K562 (cell line): ENCODE results near the gene TAF4. TPM values are rescaled to one million over a fixed set of nuclear protein-coding genes. Genes with fewer than 3 reads are reported as not detected.
A peak's percentile ranks its signal among the peaks of the same experiment; 100 is the strongest.

Experiments used
- ATAC-seq: fragments of 200-7000 bp; cut with Tn5 transposase; 3 replicates; pipeline ENCODE4 v1.9.1; 2020; ENCODE audit warnings: moderate library complexity
- BruUV-seq: library from RNA; stranded (reverse); fragments of 400-500 nt; replicated peaks from 2 replicates; lab custom pipeline; 2021; lab: Mats Ljungman, UMichigan
- CTCF ChIA-PET: fragments of 300-600 bp; formaldehyde crosslinking; extraction: SDS; loops from one replicate; lab custom pipeline; 2021; ENCODE audit warnings: low intra/inter-chr PET ratio; lab: Yijun Ruan, JAX
- POLR2A ChIA-PET: fragments of 300-600, 350-650 bp; sonication (Branson Sonifier 250); formaldehyde crosslinking; extraction: SDS; loops from one replicate; lab custom pipeline; 2021; ENCODE audit warnings: antibody characterized with exemption, inconsistent platforms; lab: Yijun Ruan, JAX
- DNase-seq, 4 experiments: peaks; one replicate each; pipeline versions ENCODE4 v3.0.0 to v3.0.0-alpha.2; 2011 to 2018; ENCODE audit warnings: low spot score in 3 of 4, mixed read lengths in 3 of 4; ENCODE audit errors: extremely low read depth in 1 of 4
- FAIRE-seq: peaks from 2 replicates; lab custom pipeline; 2011; peaks lifted over from hg19 to GRCh38; lab: Jason Lieb, UNC
- H2AFZ ChIP-seq: 2 replicates; pipeline ENCODE4 v1.6.0; 2011; ENCODE audit warnings: low read depth, low read length, control low read depth, inconsistent platforms
- H3K27ac ChIP-seq: fragments of 200-600 bp; 3 replicates; pipeline ENCODE4 v1.8.0; 2011; ENCODE audit warnings: low read depth, mild to moderate bottlenecking, control low read depth, inconsistent platforms, low read length, moderate library complexity, mixed read lengths; ENCODE audit errors: extremely low read depth
- H3K27me3 ChIP-seq, 2 experiments: fragments of 300-600 bp in 1 of 2; 2 replicates in 1 of 2; 3 replicates in 1 of 2; pipeline versions ENCODE4 v1.6.0 to v1.8.0; 2011; ENCODE audit warnings: inconsistent platforms in 2 of 2, low read length in 2 of 2, mild to moderate bottlenecking in 1 of 2, mixed read lengths in 1 of 2, moderate library complexity in 1 of 2; ENCODE audit not compliant: control insufficient read depth in 2 of 2, insufficient read depth in 2 of 2
- H3K36me3 ChIP-seq: fragments of 300-600 bp; 3 replicates; pipeline ENCODE4 v1.8.0; 2011; ENCODE audit warnings: mild to moderate bottlenecking, low read length, inconsistent platforms; ENCODE audit not compliant: control insufficient read depth, insufficient read depth
- H3K4me1 ChIP-seq, 2 experiments: fragments of 200-600 bp in 1 of 2; replicated peaks in 1 of 2; 2 replicates in 1 of 2; 3 replicates in 1 of 2; pipeline versions ENCODE4 v1.5.1 to v1.8.0; 2011; ENCODE audit warnings: inconsistent platforms in 2 of 2, low read length in 2 of 2, mild to moderate bottlenecking in 1 of 2, mixed read lengths in 1 of 2, moderate library complexity in 1 of 2; ENCODE audit not compliant: control insufficient read depth in 2 of 2, insufficient read depth in 2 of 2
- H3K4me2 ChIP-seq: 2 replicates; pipeline ENCODE4 v1.6.1; 2011; ENCODE audit warnings: low read length, control low read depth, inconsistent platforms, mixed read lengths; ENCODE audit not compliant: insufficient read depth
- H3K4me3 ChIP-seq: fragments of 200-600 bp; sonication (generic), shearing (Covaris generic); 2 replicates; pipeline ENCODE4 v1.5.1; 2016; ENCODE audit warnings: control low read depth, inconsistent platforms
- H3K79me2 ChIP-seq: fragments of 200-600 bp; 3 replicates; pipeline ENCODE4 v1.8.0; 2011; ENCODE audit warnings: low read length, inconsistent platforms; ENCODE audit not compliant: control insufficient read depth, insufficient read depth
- H3K9ac ChIP-seq, 2 experiments: 2 replicates each; pipeline versions ENCODE4 v1.6.0 to v1.6.1; 2011; ENCODE audit warnings: low read depth in 2 of 2, low read length in 2 of 2, control low read depth in 1 of 2, inconsistent platforms in 1 of 2, mild to moderate bottlenecking in 1 of 2, mixed read lengths in 1 of 2; ENCODE audit not compliant: insufficient read depth in 1 of 2
- H3K9me1 ChIP-seq: one replicate; pipeline ENCODE4 v1.6.0; 2011; ENCODE audit warnings: inconsistent platforms, mild to moderate bottlenecking, low read length, moderate library complexity; ENCODE audit not compliant: control insufficient read depth, insufficient read depth
- H3K9me3 ChIP-seq: replicated peaks from 2 replicates; pipeline ENCODE4 v1.5.1; 2011; ENCODE audit warnings: low read depth, low read length, inconsistent platforms; ENCODE audit not compliant: control insufficient read depth, insufficient read depth
- H4K20me1 ChIP-seq: replicated peaks from 2 replicates; pipeline ENCODE4 v1.6.1; 2011; ENCODE audit warnings: low read length, inconsistent platforms, mixed read lengths; ENCODE audit not compliant: control insufficient read depth, insufficient read depth
- AFF1 ChIP-seq, 2 experiments: fragments of 450-650 bp; IDR thresholded peaks; 2 replicates each; pipeline ENCODE4 v1.6.1; 2018; ENCODE audit warnings: mild to moderate bottlenecking in 2 of 2, low read depth in 1 of 2; ENCODE audit not compliant: partially characterized antibody in 2 of 2
- BHLHE40 ChIP-seq: IDR thresholded peaks from 2 replicates; pipeline ENCODE4 v1.6.1; 2011; ENCODE audit warnings: low read length, improper control_type of control experiment
- NR2C1 ChIP-seq, 2 experiments: fragments of 450-650 bp; IDR thresholded peaks; 2 replicates each; pipeline ENCODE4 v1.6.1; 2017; ENCODE audit warnings: mild to moderate bottlenecking in 2 of 2, antibody characterized with exemption in 1 of 2, inconsistent platforms in 1 of 2, missing compliant biosample characterization in 1 of 2, missing genetic modification characterization in 1 of 2
- RB1 ChIP-seq: fragments of 450-650 bp; IDR thresholded peaks from 2 replicates; pipeline ENCODE4 v1.6.1; 2017; ENCODE audit warnings: low read depth, mild to moderate bottlenecking
- RBBP5 ChIP-seq: fragments of 200-600 bp; sonication (generic); IDR thresholded peaks from 2 replicates; pipeline ENCODE4 v1.6.1; 2012; ENCODE audit warnings: borderline replicate concordance, mild to moderate bottlenecking, low read length, control low read depth, inconsistent platforms; ENCODE audit not compliant: insufficient read depth, poor library complexity, severe bottlenecking
- TBP ChIP-seq: optimal IDR thresholded peaks from 2 replicates; pipeline ENCODE3; 2011; ENCODE audit warnings: low read depth, low read length, improper control_type of control experiment
- TRIM24 ChIP-seq, 2 experiments: fragments of 450-650 bp; IDR thresholded peaks; 2 replicates each; pipeline ENCODE4 v1.6.1; 2016
- WGBS: fragments of 100-300 bp; shearing (Covaris generic); methylation state at CpG from one replicate; pipeline ENCODE4 v1.1.6; 2016; ENCODE audit warnings: low coverage, mixed read lengths; ENCODE audit not compliant: insufficient coverage; ENCODE audit errors: missing lambda C conversion rate; 5-methylcytosine and 5-hydroxymethylcytosine counted together
- in situ Hi-C: fragments of 300-500 bp; cut with MboI; formaldehyde crosslinking; loops from 4 replicates; pipeline ENCODE4 v1.15.0; 2018; ENCODE audit warnings: inconsistent platforms, mixed read lengths
- intact Hi-C: fragments of 100-400 bp; cut with micrococcal nuclease; formaldehyde crosslinking; loops from 2 replicates; pipeline ENCODE4 v1.14.2; 2022
- polyA plus RNA-seq, 8 experiments: library from polyadenylated mRNA; depleted of rRNA in 4 of 8; stranded (reverse) in 5 of 8; unstranded in 3 of 8; fragments of >200 nt; fragmentation: Nextera tagmentation in 2 of 8; fragmentation: Illumina TruSeq in 1 of 8; extraction: Ambion mirVana in 2 of 8; extraction: Trizol in 1 of 8; gene quantifications; 2 replicates each; pipeline versions ENCODE4 v1.2.1 to v1.2.3, GENCODE V29; 2011 to 2014; ENCODE audit warnings: inconsistent platforms in 1 of 8, missing spikeins in 1 of 8
- total RNA-seq, 7 experiments: library from RNA; depleted of rRNA in 6 of 7; stranded (reverse); fragments of >200 nt in 6 of 7; fragmentation: Illumina TruSeq in 2 of 7; extraction: Trizol in 2 of 7; gene quantifications; 2 replicates each; pipeline versions ENCODE4 v1.2.1 to v1.2.3, GENCODE V29; 2011 to 2021; ENCODE audit warnings: low replicate concordance in 1 of 7

Gene TAF4
- total and polyA plus RNA-seq, 9 of the 15 experiments (the other 6 are each of a cell fraction or from before 2014, with no cell fraction given), result 0.44 to 28.3 (median 5.6) TPM

- H3K9ac ChIP-seq, result no peak overlapping the region
- ChIA-PET POLR2A (no interaction called here), CTCF (no interaction called here)
- no peaks in the 10 kb centered on the region for H4K20me1 ChIP-seq
- H3K36me3 ChIP-seq, result no peaks in the 10 kb centered on the region
- DNase-seq (no peak), FAIRE-seq (no peak), ATAC-seq (no peak)
- 13% methylated on average over 1 of the region's 1 CpG for WGBS
- intact Hi-C loops, result no loop called here
- no peak overlapping the region for H2AFZ ChIP-seq
- H3K27me3 ChIP-seq, result peaks cover 24 to 31% of the 10 kb centered on the region in 2 experiments
- H3K4me2 ChIP-seq, result no peak overlapping the region
- H3K27ac ChIP-seq, result no peak overlapping the region
- H3K79me2 ChIP-seq, result no peaks in the 10 kb centered on the region
- no peaks in the 10 kb centered on the region for H3K9me1 ChIP-seq
- H3K4me3 ChIP-seq, result no peak overlapping the region
- no peaks in the 10 kb centered on the region for H3K4me1 ChIP-seq
- peaks cover 5% of the 10 kb centered on the region for H3K9me3 ChIP-seq
- BruUV-seq, result no TSS peak
- in situ Hi-C loops, result no loop called here
- TF ChIP-seq RBBP5 (no peak), BHLHE40 (no peak), TRIM24 (IDR thresholded peaks at IDR 0.05) (no peak), AFF1 (IDR thresholded peaks at IDR 0.05; ENCODE audit: low read depth in 1 of 2, partially characterized antibody in 2 of 2) (peak in 1 of 2 experiments; percentile 98), NR2C1 (IDR thresholded peaks at IDR 0.05) (no peak), NR2C1 (tag; IDR thresholded peaks at IDR 0.05) (no peak), TBP (no peak), RB1 (no peak)
Measured at GRCh38 chr20:62079166-62079565, 13.5 kb upstream of the TAF4 start.
